BLaER1 (cell line): ENCODE measurements around the gene SLC1A4.

Experiments used
- H3K27ac ChIP-seq: shearing (Covaris generic); formaldehyde crosslinking; 2 replicates; pipeline ENCODE4 v1.8.1; 2022
- H3K27me3 ChIP-seq: shearing (Covaris generic); formaldehyde crosslinking; 2 replicates; pipeline ENCODE4 v1.8.1; 2022
- H3K36me3 ChIP-seq: shearing (Covaris generic); formaldehyde crosslinking; 2 replicates; pipeline ENCODE4 v1.8.1; 2022
- H3K4me1 ChIP-seq: shearing (Covaris generic); formaldehyde crosslinking; 2 replicates; pipeline ENCODE4 v1.8.1; 2022
- H3K4me2 ChIP-seq: shearing (Covaris generic); formaldehyde crosslinking; 2 replicates; pipeline ENCODE4 v1.8.1; 2022
- H3K4me3 ChIP-seq: shearing (Covaris generic); formaldehyde crosslinking; 2 replicates; pipeline ENCODE4 v1.8.1; 2022
- H3K9ac ChIP-seq: shearing (Covaris generic); formaldehyde crosslinking; 2 replicates; pipeline ENCODE4 v1.8.1; 2022
- H3K9me3 ChIP-seq: shearing (Covaris generic); formaldehyde crosslinking; 2 replicates; pipeline ENCODE4 v1.8.1; 2022
- H4K20me1 ChIP-seq: shearing (Covaris generic); formaldehyde crosslinking; 2 replicates; pipeline ENCODE4 v1.8.1; 2022
- Cebpa-rat ChIP-seq: shearing (Covaris generic); IDR thresholded peaks from 2 replicates; pipeline ENCODE4 v1.8.1; 2022

Gene SLC1A4

GRCh38 chr2:65057391-65058052 lies 68.3 kb downstream of the SLC1A4 start:
- TF ChIP-seq Cebpa-rat: no peak
- Histone ChIP-seq H3K27ac (peak overlapping the region; percentile 92), H3K4me1 (peaks cover 88% of the 10 kb centered on the region), H4K20me1 (peaks cover 52% of the 10 kb centered on the region), H3K9ac (peak overlapping the region; percentile 95), H3K9me3 (no peaks in the 10 kb centered on the region), H3K4me2 (peak overlapping the region; percentile 94), H3K4me3 (peak overlapping the region; percentile 91), H3K36me3 (peaks cover 14% of the 10 kb centered on the region; the same call in 1 of the 2 replicates), H3K27me3 (no peaks in the 10 kb centered on the region)

- Histone ChIP-seq H3K27me3 (no peaks in the 10 kb centered on the region), H3K4me3 (peak overlapping the region; percentile 1; the same call in 1 of the 2 replicates), H3K4me1 (peaks cover 88% of the 10 kb centered on the region), H3K9me3 (no peaks in the 10 kb centered on the region), H3K27ac (peak overlapping the region; percentile 49), H3K36me3 (peaks cover 14% of the 10 kb centered on the region; the same call in 1 of the 2 replicates), H3K9ac (peak overlapping the region; percentile 42; the same call in 1 of the 2 replicates), H3K4me2 (peak overlapping the region; percentile 94), H4K20me1 (peaks cover 67% of the 10 kb centered on the region)
- TF ChIP-seq Cebpa-rat: no peak
Observed at GRCh38 chr2:65059071-65059470, 69.9 kb downstream of the SLC1A4 start.

GRCh38 chr2:65061146-65061909 lies 72.1 kb downstream of the SLC1A4 start:
- Histone ChIP-seq H3K9me3 (no peaks in the 10 kb centered on the region), H3K4me2 (peak overlapping the region; percentile 14), H3K36me3 (peaks cover 14% of the 10 kb centered on the region; the same call in 1 of the 2 replicates), H3K27ac (0 out of 2 replicates have a peak overlapping the region, but pooled peaks have one; percentile 11), H3K9ac (no peak overlapping the region), H3K27me3 (no peaks in the 10 kb centered on the region), H3K4me1 (peaks cover 92% of the 10 kb centered on the region), H3K4me3 (no peak overlapping the region), H4K20me1 (peaks cover 88% of the 10 kb centered on the region)
- TF ChIP-seq Cebpa-rat: no peak

DNA sequence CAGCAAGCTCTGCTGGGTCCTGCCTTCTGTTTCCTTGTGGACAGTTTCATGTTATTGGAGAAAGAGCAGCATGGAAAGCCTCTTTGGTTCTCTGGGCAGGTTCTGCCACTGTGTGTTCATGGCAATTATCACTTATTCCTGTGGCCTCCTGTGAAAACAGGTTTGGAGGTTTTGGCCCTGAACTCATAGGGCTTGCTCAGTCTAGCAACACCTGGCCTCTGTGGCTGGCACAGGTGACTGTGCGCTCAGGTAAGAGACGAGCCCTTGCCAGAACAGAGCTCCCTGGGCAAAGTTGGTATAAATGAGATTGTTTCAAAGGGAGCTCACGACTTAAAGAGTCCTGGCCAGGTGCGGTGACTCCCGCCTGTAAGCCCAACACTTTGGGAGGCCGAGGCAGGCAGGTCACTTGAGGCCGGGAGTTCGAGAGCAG lies 72.7 kb downstream of the SLC1A4 start:
- Histone ChIP-seq H4K20me1 (peaks cover 90% of the 10 kb centered on the region), H3K27ac (0 out of 2 replicates have a peak overlapping the region, but pooled peaks have one; percentile 47), H3K27me3 (no peaks in the 10 kb centered on the region), H3K9ac (no peak overlapping the region), H3K4me1 (peaks cover 94% of the 10 kb centered on the region), H3K4me2 (peak overlapping the region; percentile 14), H3K9me3 (no peaks in the 10 kb centered on the region), H3K4me3 (no peak overlapping the region), H3K36me3 (peaks cover 14% of the 10 kb centered on the region; the same call in 1 of the 2 replicates)
- no peak for TF ChIP-seq Cebpa-rat

- Histone ChIP-seq H3K4me1 (peaks cover 95% of the 10 kb centered on the region), H3K36me3 (peaks cover 14% of the 10 kb centered on the region; the same call in 1 of the 2 replicates), H3K4me3 (no peak overlapping the region), H3K4me2 (peak overlapping the region; percentile 14), H3K27ac (peak overlapping the region; percentile 47; the same call in 1 of the 2 replicates), H3K9ac (0 out of 2 replicates have a peak overlapping the region, but pooled peaks have one; percentile 13), H3K27me3 (no peaks in the 10 kb centered on the region), H4K20me1 (peaks cover 94% of the 10 kb centered on the region), H3K9me3 (no peaks in the 10 kb centered on the region)
- TF ChIP-seq Cebpa-rat: no peak
Observed at GRCh38 chr2:65062843-65063825, 73.9 kb downstream of the SLC1A4 start.

DNA sequence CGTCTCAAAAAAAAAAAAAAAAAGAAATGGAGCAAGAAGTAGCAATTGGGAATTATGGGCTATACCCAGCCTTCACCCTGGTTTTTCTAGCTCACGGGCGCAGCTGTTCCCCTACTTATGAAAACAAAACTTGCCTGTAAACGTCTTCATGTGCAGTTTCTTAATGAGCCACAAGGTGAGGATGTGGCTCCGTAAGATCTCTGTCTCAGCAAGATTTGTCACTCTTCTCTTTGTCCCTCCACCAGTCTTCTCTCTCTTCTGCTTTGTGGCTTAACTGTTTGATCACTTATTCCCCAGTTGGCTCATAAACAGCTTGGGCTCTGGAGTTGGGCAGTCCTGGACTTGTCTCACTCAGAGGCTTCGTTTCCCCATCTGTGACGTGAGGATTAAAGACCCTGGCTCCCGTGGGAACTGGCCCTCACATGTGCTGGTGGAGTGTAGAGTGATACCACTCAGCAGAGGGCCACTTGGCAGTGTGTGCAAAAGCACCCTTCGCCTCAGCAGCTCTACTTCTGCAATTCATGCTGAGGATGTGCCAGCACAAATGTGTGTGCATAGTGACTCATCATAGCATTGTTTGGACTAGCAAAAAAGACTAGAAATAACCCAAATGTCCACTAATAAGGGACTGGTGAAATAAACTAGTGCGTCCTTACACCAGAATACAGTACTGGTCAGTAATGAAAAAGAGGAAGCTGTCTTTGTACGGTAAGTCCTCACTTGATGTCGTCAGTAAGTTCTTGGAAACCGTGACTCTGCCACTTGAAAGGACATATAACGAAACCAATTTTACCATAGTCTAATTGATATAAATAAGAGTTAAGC lies 75.7 kb downstream of the SLC1A4 start:
- Histone ChIP-seq H3K4me3 (no peak overlapping the region), H3K9ac (no peak overlapping the region), H3K27ac (peak overlapping the region; percentile 12; the same call in 1 of the 2 replicates), H3K36me3 (peaks cover 22% of the 10 kb centered on the region), H3K4me2 (peak overlapping the region; percentile 54), H4K20me1 (peaks cover 94% of the 10 kb centered on the region), H3K4me1 (peaks cover 95% of the 10 kb centered on the region), H3K27me3 (no peaks in the 10 kb centered on the region), H3K9me3 (no peaks in the 10 kb centered on the region)
- TF ChIP-seq Cebpa-rat: no peak

- Histone ChIP-seq H3K4me2 (peak overlapping the region; percentile 73), H3K36me3 (peaks cover 38% of the 10 kb centered on the region), H3K27ac (peak overlapping the region; percentile 75; the same call in 1 of the 2 replicates), H3K4me1 (peaks cover 78% of the 10 kb centered on the region), H3K9ac (0 out of 2 replicates have a peak overlapping the region, but pooled peaks have one; percentile 13), H3K4me3 (no peak overlapping the region), H3K27me3 (no peaks in the 10 kb centered on the region), H3K9me3 (no peaks in the 10 kb centered on the region), H4K20me1 (peaks cover 93% of the 10 kb centered on the region)
- TF ChIP-seq Cebpa-rat: no peak
Observed at GRCh38 chr2:65067806-65068553, 78.8 kb downstream of the SLC1A4 start.

GRCh38 chr2:65069439-65069824 lies 80.2 kb downstream of the SLC1A4 start:
- H3K4me2 ChIP-seq: peak overlapping the region; percentile 73
- H3K4me3 ChIP-seq: no peak overlapping the region
- H3K4me1 ChIP-seq: peaks cover 64% of the 10 kb centered on the region
- no peak overlapping the region for H3K9ac ChIP-seq
- H4K20me1 ChIP-seq: peaks cover 92% of the 10 kb centered on the region
- no peak for TF ChIP-seq Cebpa-rat
- H3K27ac ChIP-seq: peak overlapping the region; percentile 75
- no peaks in the 10 kb centered on the region for H3K9me3 ChIP-seq
- no peaks in the 10 kb centered on the region for H3K27me3 ChIP-seq
- H3K36me3 ChIP-seq: peaks cover 53% of the 10 kb centered on the region
